Subcutaneous adipose tissue (tissue), 4 donors: ENCODE results near the gene CFAP69. TPM values are rescaled to one million over a fixed set of nuclear protein-coding genes. Genes with fewer than 3 reads are reported as not detected.

Experiments used
- total RNA-seq, 4 donors: library from RNA; depleted of rRNA; stranded (reverse); fragments of >200 nt; gene quantifications; one replicate each; pipeline ENCODE4 v1.1.0, GENCODE V29; 2016
- TF ChIP-seq, protein P1 (sequence below): fragments of 450-650 bp; IDR thresholded peaks from one replicate; pipeline ENCODE4 v1.5.1; 2016; ENCODE audit warnings: low read depth, mild to moderate bottlenecking, control low read depth, antibody characterized with exemption, moderate library complexity

Gene CFAP69, protein sequence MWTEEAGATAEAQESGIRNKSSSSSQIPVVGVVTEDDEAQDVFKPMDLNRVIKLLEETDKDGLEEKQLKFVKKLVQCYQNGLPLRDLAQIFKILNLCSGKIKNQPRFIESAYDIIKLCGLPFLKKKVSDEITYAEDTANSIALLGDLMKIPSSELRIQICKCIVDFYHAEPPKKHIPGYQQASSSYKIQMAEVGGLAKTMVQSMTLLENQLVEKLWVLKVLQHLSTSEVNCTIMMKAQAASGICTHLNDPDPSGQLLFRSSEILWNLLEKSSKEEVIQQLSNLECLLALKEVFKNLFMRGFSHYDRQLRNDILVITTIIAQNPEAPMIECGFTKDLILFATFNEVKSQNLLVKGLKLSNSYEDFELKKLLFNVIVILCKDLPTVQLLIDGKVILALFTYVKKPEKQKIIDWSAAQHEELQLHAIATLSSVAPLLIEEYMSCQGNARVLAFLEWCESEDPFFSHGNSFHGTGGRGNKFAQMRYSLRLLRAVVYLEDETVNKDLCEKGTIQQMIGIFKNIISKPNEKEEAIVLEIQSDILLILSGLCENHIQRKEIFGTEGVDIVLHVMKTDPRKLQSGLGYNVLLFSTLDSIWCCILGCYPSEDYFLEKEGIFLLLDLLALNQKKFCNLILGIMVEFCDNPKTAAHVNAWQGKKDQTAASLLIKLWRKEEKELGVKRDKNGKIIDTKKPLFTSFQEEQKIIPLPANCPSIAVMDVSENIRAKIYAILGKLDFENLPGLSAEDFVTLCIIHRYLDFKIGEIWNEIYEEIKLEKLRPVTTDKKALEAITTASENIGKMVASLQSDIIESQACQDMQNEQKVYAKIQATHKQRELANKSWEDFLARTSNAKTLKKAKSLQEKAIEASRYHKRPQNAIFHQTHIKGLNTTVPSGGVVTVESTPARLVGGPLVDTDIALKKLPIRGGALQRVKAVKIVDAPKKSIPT
- 10 to 100 TPM; 12.6 to 30.7 (median 21.2) TPM for total RNA-seq

GRCh38 chr7:90244909-90245851 is at the start of gene CFAP69:
Gene CFAP69, plus strand, starts transcription at chr7:90245174. Its CDS starts 251 bp downstream, at chr7:90245425.
- TF ChIP-seq, protein P1, sequence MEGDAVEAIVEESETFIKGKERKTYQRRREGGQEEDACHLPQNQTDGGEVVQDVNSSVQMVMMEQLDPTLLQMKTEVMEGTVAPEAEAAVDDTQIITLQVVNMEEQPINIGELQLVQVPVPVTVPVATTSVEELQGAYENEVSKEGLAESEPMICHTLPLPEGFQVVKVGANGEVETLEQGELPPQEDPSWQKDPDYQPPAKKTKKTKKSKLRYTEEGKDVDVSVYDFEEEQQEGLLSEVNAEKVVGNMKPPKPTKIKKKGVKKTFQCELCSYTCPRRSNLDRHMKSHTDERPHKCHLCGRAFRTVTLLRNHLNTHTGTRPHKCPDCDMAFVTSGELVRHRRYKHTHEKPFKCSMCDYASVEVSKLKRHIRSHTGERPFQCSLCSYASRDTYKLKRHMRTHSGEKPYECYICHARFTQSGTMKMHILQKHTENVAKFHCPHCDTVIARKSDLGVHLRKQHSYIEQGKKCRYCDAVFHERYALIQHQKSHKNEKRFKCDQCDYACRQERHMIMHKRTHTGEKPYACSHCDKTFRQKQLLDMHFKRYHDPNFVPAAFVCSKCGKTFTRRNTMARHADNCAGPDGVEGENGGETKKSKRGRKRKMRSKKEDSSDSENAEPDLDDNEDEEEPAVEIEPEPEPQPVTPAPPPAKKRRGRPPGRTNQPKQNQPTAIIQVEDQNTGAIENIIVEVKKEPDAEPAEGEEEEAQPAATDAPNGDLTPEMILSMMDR, result no peak

DNA sequence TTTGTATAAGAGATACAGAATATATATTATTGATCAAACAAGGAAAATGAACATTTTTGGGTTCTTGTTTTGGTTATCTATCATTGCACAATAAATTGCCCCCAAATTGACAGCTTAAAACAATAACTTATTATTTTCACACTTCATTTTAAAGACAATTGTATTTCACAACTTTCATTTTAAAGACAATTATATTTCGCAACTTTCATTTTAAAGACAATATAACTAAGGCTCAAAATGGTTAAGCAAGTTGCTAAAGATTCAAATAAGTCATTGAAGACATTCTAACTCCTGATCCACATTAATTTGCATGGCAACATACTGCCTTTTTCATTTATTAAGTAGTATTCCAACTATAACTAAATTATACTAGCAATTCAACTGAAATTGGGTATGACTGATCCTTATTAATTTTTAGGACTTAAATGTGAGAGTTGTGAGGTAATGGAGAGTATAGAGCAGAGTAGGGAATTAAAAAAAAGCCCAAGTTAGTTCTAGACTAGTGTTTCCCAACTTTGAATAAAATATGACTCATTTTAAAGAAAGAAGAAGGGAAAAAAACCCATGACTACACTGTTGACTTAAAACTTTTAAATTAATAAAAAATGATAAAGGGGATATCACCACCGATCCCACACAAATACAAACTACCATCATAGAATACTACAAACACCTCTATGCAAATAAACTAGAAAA is 43.3 kb upstream of the CFAP69 start:
- TF ChIP-seq, protein P1, result no peak

- TF ChIP-seq, protein P1, result no peak
Measured at GRCh38 chr7:90207956-90208355, 37.0 kb upstream of the CFAP69 start.

- TF ChIP-seq, protein P1, result no peak
Measured at GRCh38 chr7:90209776-90210175, 35.2 kb upstream of the CFAP69 start.

DNA sequence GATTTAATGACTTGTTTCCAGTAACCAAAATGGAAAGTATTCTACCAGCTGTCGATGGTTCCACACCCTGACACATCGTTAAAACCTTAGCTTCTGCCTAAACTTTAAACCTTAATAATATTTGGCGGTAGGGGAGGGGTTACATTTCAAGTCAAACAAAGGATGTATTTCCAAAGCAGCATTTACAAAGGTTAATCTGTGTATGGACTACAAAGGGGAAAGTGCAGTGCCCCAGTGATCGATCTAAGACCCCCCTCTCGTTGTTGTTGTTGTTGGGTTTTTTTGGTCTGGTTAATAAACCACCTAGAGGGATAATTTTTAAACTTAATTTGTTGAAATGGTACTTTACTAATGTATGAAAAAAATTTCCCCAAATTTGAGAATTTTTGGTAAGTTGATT is 34.5 kb upstream of the CFAP69 start:
- TF ChIP-seq, protein P1, result no peak

DNA sequence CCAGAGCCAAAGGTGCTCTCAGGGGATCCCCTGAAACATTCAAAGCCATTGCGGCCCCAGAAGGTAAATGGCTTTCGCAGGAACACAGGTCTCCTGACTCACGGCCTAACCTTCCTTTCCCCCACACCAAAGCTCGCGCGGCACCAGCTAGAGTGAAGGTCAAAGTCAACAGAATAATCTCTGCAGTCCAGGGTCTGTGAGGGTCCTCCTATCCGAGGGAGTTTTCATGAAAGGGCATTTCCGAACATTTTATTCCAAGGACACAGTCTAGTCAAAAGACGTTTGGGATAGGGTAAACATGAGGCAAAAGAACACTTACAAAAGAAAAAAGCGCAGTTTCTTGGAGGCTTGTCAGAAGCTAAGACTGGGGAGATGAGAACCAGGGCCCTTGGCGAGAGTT is 34.0 kb upstream of the CFAP69 start:
- TF ChIP-seq, protein P1, result no peak
